PFSK-1 (cell line): ENCODE data around the gene MYO1G.

ENCODE experiments used
- FOXP2 ChIP-seq: optimal IDR thresholded peaks from 2 replicates; pipeline ENCODE3; 2011; ENCODE audit warnings: borderline replicate concordance, control low read depth, inconsistent platforms; ENCODE audit not compliant: insufficient read depth; ENCODE audit errors: extremely low read length, extremely low read depth
- POLR2AphosphoS5 ChIP-seq: IDR thresholded peaks from 2 replicates; pipeline ENCODE4 v1.6.1; 2012; ENCODE audit warnings: low read depth, mild to moderate bottlenecking, control low read depth, low read length, moderate library complexity
- REST ChIP-seq, 2 experiments: IDR thresholded peaks; 2 replicates each; pipeline versions ENCODE4 v1.6.1 to v1.8.0; 2011 to 2012; ENCODE audit warnings: low read depth in 2 of 2, low read length in 2 of 2, control low read depth in 1 of 2, inconsistent platforms in 1 of 2, mild to moderate bottlenecking in 1 of 2, moderate library complexity in 1 of 2; ENCODE audit not compliant: insufficient read depth in 1 of 2
- SIN3A ChIP-seq: IDR thresholded peaks from 2 replicates; pipeline ENCODE4 v1.6.1; 2012; ENCODE audit warnings: mild to moderate bottlenecking, low read length, moderate library complexity, borderline replicate concordance; ENCODE audit not compliant: insufficient read depth
- TAF1 ChIP-seq: IDR thresholded peaks from 2 replicates; pipeline ENCODE4 v1.6.1; 2012; ENCODE audit warnings: low read length, control low read depth, borderline replicate concordance; ENCODE audit not compliant: insufficient read depth

Gene MYO1G

GRCh38 chr7:45024126-45024744 is 45.4 kb upstream of the MYO1G start:
- TF ChIP-seq REST (IDR thresholded peaks at IDR 0.05; ENCODE audit: insufficient read depth in 1 of 2, low read depth in 2 of 2, low read length in 2 of 2) (no peak), SIN3A (no peak), FOXP2 (no peak), TAF1 (no peak), POLR2AphosphoS5 (no peak)

- no peak for TF ChIP-seq POLR2AphosphoS5
- no peak for TF ChIP-seq SIN3A
- no peak for TF ChIP-seq TAF1
- TF ChIP-seq REST (IDR thresholded peaks at IDR 0.05; ENCODE audit: insufficient read depth in 1 of 2, low read depth in 2 of 2, low read length in 2 of 2), result no peak
- no peak for TF ChIP-seq FOXP2
Measured at GRCh38 chr7:45021604-45022296, 42.9 kb upstream of the MYO1G start.

- no peak for TF ChIP-seq SIN3A
Measured at GRCh38 chr7:45020915-45021314, 42.1 kb upstream of the MYO1G start.

- TF ChIP-seq TAF1 (no peak), REST (IDR thresholded peaks at IDR 0.05; ENCODE audit: insufficient read depth in 1 of 2, low read depth in 2 of 2, low read length in 2 of 2) (no peak), SIN3A (no peak), POLR2AphosphoS5 (no peak), FOXP2 (no peak)
Measured at GRCh38 chr7:45017253-45017652, 38.4 kb upstream of the MYO1G start.

GRCh38 chr7:45015313-45015712 is 36.5 kb upstream of the MYO1G start:
- TF ChIP-seq POLR2AphosphoS5, result no peak
- TF ChIP-seq TAF1, result no peak
- TF ChIP-seq REST (IDR thresholded peaks at IDR 0.05; ENCODE audit: insufficient read depth in 1 of 2, low read depth in 2 of 2, low read length in 2 of 2), result no peak
- TF ChIP-seq SIN3A, result no peak
- no peak for TF ChIP-seq FOXP2
